K562 (cell line): ENCODE data around the gene APC. TPM values are rescaled to one million over a fixed set of nuclear protein-coding genes. Genes with fewer than 3 reads are reported as not detected.

Experiments used
- KAT8 ChIP-seq: fragments of 450-650 bp; IDR thresholded peaks from 2 replicates; pipeline ENCODE4 v1.6.1; 2016; ENCODE audit warnings: low read depth, mild to moderate bottlenecking
- LEF1 ChIP-seq: fragments of 450-650 bp; IDR thresholded peaks from 2 replicates; pipeline ENCODE4 v1.6.1; 2016; ENCODE audit warnings: mild to moderate bottlenecking
- PBX2 ChIP-seq, 2 experiments: IDR thresholded peaks in 1 of 2; conservative IDR thresholded peaks in 1 of 2; 2 replicates each; pipeline ENCODE4 v1.6.1; 2016; ENCODE audit warnings: low read depth in 2 of 2, mild to moderate bottlenecking in 1 of 2, missing compliant biosample characterization in 1 of 2, missing genetic modification characterization in 1 of 2, moderate library complexity in 1 of 2
- RERE ChIP-seq: sonication (generic); formaldehyde crosslinking; IDR thresholded peaks from 2 replicates; pipeline ENCODE4 v1.8.0; 2023; ENCODE audit warnings: missing genetic modification reagents, mild to moderate bottlenecking, borderline replicate concordance
- polyA plus RNA-seq, 8 experiments: library from polyadenylated mRNA; depleted of rRNA in 4 of 8; stranded (reverse) in 5 of 8; unstranded in 3 of 8; fragments of >200 nt; fragmentation: Nextera tagmentation in 2 of 8; fragmentation: Illumina TruSeq in 1 of 8; extraction: Ambion mirVana in 2 of 8; extraction: Trizol in 1 of 8; gene quantifications; 2 replicates each; pipeline versions ENCODE4 v1.2.1 to v1.2.3, GENCODE V29; 2011 to 2014; ENCODE audit warnings: inconsistent platforms in 1 of 8, missing spikeins in 1 of 8
- total RNA-seq, 7 experiments: library from RNA; depleted of rRNA in 6 of 7; stranded (reverse); fragments of >200 nt in 6 of 7; fragmentation: Illumina TruSeq in 2 of 7; extraction: Trizol in 2 of 7; gene quantifications; 2 replicates each; pipeline versions ENCODE4 v1.2.1 to v1.2.3, GENCODE V29; 2011 to 2021; ENCODE audit warnings: low replicate concordance in 1 of 7
- TF ChIP-seq, protein P1 (sequence below): fragments of 450-650 bp; IDR thresholded peaks from 2 replicates; pipeline ENCODE4 v1.6.1; 2016; ENCODE audit warnings: mild to moderate bottlenecking, moderate library complexity

APC gene
- total and polyA plus RNA-seq, 9 of the 15 experiments (the other 6 are each of a cell fraction or from before 2014, with no cell fraction given) = 5.7 to 29.5 (median 15.4) TPM

DNA sequence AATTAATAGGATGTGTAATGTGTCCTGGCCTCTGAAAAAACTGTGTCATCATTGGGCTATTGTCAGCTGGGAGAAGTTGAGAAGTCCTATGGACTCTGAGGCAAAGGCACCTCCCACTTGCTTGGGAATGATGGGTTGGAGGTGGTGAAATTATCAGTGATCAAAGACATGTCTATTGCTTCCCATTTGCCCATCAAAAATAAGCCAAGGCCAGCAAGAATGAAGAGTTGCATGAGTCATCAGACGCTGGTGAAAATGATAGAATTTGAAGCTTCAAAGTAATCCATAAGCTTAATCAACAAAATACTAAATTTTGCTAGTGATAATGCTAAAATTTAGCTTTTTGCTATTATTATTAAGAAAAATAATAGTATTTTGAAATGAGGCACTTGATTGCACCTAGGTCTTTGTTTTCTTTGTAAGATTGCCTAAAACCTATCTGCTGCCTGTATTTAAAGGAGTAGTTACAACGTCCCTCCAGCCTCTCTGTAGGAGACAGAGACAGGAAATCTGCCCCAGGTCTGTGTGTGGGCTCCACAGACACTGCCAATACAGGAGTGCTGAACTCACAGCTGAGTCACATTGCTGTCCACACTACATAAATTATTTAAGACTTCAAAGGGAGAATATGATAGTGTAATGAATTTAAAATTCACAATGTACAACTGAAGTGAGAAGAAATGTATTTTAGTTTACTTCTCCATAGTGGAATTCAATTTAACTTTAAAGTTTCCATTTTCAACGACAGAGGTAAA is 48.4 kb upstream of the APC start (continued):
- TF ChIP-seq, protein P1, sequence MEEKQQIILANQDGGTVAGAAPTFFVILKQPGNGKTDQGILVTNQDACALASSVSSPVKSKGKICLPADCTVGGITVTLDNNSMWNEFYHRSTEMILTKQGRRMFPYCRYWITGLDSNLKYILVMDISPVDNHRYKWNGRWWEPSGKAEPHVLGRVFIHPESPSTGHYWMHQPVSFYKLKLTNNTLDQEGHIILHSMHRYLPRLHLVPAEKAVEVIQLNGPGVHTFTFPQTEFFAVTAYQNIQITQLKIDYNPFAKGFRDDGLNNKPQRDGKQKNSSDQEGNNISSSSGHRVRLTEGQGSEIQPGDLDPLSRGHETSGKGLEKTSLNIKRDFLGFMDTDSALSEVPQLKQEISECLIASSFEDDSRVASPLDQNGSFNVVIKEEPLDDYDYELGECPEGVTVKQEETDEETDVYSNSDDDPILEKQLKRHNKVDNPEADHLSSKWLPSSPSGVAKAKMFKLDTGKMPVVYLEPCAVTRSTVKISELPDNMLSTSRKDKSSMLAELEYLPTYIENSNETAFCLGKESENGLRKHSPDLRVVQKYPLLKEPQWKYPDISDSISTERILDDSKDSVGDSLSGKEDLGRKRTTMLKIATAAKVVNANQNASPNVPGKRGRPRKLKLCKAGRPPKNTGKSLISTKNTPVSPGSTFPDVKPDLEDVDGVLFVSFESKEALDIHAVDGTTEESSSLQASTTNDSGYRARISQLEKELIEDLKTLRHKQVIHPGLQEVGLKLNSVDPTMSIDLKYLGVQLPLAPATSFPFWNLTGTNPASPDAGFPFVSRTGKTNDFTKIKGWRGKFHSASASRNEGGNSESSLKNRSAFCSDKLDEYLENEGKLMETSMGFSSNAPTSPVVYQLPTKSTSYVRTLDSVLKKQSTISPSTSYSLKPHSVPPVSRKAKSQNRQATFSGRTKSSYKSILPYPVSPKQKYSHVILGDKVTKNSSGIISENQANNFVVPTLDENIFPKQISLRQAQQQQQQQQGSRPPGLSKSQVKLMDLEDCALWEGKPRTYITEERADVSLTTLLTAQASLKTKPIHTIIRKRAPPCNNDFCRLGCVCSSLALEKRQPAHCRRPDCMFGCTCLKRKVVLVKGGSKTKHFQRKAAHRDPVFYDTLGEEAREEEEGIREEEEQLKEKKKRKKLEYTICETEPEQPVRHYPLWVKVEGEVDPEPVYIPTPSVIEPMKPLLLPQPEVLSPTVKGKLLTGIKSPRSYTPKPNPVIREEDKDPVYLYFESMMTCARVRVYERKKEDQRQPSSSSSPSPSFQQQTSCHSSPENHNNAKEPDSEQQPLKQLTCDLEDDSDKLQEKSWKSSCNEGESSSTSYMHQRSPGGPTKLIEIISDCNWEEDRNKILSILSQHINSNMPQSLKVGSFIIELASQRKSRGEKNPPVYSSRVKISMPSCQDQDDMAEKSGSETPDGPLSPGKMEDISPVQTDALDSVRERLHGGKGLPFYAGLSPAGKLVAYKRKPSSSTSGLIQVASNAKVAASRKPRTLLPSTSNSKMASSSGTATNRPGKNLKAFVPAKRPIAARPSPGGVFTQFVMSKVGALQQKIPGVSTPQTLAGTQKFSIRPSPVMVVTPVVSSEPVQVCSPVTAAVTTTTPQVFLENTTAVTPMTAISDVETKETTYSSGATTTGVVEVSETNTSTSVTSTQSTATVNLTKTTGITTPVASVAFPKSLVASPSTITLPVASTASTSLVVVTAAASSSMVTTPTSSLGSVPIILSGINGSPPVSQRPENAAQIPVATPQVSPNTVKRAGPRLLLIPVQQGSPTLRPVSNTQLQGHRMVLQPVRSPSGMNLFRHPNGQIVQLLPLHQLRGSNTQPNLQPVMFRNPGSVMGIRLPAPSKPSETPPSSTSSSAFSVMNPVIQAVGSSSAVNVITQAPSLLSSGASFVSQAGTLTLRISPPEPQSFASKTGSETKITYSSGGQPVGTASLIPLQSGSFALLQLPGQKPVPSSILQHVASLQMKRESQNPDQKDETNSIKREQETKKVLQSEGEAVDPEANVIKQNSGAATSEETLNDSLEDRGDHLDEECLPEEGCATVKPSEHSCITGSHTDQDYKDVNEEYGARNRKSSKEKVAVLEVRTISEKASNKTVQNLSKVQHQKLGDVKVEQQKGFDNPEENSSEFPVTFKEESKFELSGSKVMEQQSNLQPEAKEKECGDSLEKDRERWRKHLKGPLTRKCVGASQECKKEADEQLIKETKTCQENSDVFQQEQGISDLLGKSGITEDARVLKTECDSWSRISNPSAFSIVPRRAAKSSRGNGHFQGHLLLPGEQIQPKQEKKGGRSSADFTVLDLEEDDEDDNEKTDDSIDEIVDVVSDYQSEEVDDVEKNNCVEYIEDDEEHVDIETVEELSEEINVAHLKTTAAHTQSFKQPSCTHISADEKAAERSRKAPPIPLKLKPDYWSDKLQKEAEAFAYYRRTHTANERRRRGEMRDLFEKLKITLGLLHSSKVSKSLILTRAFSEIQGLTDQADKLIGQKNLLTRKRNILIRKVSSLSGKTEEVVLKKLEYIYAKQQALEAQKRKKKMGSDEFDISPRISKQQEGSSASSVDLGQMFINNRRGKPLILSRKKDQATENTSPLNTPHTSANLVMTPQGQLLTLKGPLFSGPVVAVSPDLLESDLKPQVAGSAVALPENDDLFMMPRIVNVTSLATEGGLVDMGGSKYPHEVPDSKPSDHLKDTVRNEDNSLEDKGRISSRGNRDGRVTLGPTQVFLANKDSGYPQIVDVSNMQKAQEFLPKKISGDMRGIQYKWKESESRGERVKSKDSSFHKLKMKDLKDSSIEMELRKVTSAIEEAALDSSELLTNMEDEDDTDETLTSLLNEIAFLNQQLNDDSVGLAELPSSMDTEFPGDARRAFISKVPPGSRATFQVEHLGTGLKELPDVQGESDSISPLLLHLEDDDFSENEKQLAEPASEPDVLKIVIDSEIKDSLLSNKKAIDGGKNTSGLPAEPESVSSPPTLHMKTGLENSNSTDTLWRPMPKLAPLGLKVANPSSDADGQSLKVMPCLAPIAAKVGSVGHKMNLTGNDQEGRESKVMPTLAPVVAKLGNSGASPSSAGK = no peak
- TF ChIP-seq RERE (CRISPR knock-in tag) (no peak), KAT8 (no peak), LEF1 (peak; percentile 99), PBX2 (CRISPR knock-in tag; IDR thresholded peaks at IDR 0.05; ENCODE audit: low read depth) (no peak), PBX2 (tag; conservative IDR thresholded peaks at IDR 0.05; ENCODE audit: low read depth) (peak; percentile 95)
